Measurements from ENCODE around the gene MPO. TPM values are rescaled to one million over a fixed set of nuclear protein-coding genes. Genes with fewer than 3 reads are reported as not detected.

MPO gene
- total and polyA plus RNA-seq, 10 of the 15 experiments (the other 5 are each of a cell fraction or from before 2014, with no cell fraction given): 0.06 to 0.49 (median 0.14) TPM

DNA sequence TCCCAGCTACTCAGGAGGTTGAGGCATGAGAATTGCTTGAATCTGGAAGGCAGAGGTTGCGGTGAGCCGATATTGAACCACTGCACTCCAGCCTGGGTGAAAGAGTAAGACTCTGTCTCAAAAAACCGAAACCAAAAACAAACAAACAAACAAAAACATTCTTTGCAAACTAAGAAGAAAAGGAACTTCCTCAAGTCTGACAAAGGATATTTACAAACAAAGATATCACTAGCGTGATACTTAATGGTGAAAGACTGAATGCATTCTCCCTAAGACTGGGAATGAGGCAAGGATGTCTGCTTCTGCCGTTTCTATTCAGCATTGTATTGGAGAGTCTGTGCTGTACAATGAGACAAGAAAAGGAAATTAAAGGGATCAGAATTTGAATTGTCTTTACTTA lies 10.5 kb upstream of the MPO start:
- Histone ChIP-seq H3K9me3 (replicated peaks; ENCODE audit: control insufficient read depth, insufficient read depth, low read length) (no peaks in the 10 kb centered on the region), H3K27me3 (replicated peaks in 1 of 2; ENCODE audit: control insufficient read depth in 2 of 2, insufficient read depth in 2 of 2, low read length in 1 of 2) (no peaks in the 10 kb centered on the region), H3K4me1 (ENCODE audit: control insufficient read depth, insufficient read depth, low read length) (no peaks in the 10 kb centered on the region), H3K36me3 (ENCODE audit: control insufficient read depth in 2 of 2, insufficient read depth in 2 of 2, low read length in 1 of 2) (no peaks in the 10 kb centered on the region), H3K27ac (ENCODE audit: control insufficient read depth, insufficient read depth) (no peak overlapping the region), H4K20me1 (ENCODE audit: control insufficient read depth, insufficient read depth) (no peaks in the 10 kb centered on the region), H3K4me2 (ENCODE audit: control insufficient read depth, insufficient read depth) (no peak overlapping the region), H3K4me3 (no peak overlapping the region), H3K9ac (ENCODE audit: control insufficient read depth, insufficient read depth, low read length) (no peak overlapping the region), H2AFZ (ENCODE audit: control insufficient read depth, low read depth, low read length) (no peak overlapping the region), H3K79me2 (ENCODE audit: control insufficient read depth, insufficient read depth, low read length) (no peaks in the 10 kb centered on the region)
- no TSS peak for BruUV-seq (replicated peaks)
- in situ Hi-C loops (cut with MboI): no loop called here
- ChIA-PET POLR2A (no interaction called here), RAD21 (ENCODE audit: unreplicated experiment) (no interaction called here), SMC1A (ENCODE audit: uncharacterized antibody, unreplicated experiment) (no interaction called here), CTCF (interaction anchor here (1.5 kb wide), 1 partner anchor 16 kb away, joined by 3 read pairs; no protein-coding TSS in a partner anchor)
- intact Hi-C loops (cut with micrococcal nuclease; ENCODE audit: unreplicated experiment): no loop called here
- WGBS (ENCODE audit: insufficient coverage, insufficient replicate concordance, low lambda C conversion rate, missing lambda C conversion rate): 56% methylated on average over 5 of the region's 5 CpGs
- DNase-seq (ENCODE audit: low read depth, low spot score) (no peak), FAIRE-seq (no peak), ATAC-seq (no peak)
- TF ChIP-seq EZH2 (IDR thresholded peaks at IDR 0.05; ENCODE audit: borderline replicate concordance, control insufficient read depth, low read depth, low read length): no peak
- no peak for TF ChIP-seq NR2C1 (IDR thresholded peaks at IDR 0.05)
- no peak for TF ChIP-seq NR2C2 (IDR thresholded peaks at IDR 0.05; ENCODE audit: borderline replicate concordance, control insufficient read depth, insufficient read length, low read depth)
- TF ChIP-seq JUNB (IDR thresholded peaks at IDR 0.05): no peak
- TF ChIP-seq IRF5 (IDR thresholded peaks at IDR 0.05; ENCODE audit: borderline replicate concordance): no peak
- TF ChIP-seq RCOR1 (conservative IDR thresholded peaks at IDR 0.05; ENCODE audit: low read depth, low read length): no peak
- TF ChIP-seq, protein P1, sequence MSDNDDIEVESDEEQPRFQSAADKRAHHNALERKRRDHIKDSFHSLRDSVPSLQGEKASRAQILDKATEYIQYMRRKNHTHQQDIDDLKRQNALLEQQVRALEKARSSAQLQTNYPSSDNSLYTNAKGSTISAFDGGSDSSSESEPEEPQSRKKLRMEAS (IDR thresholded peaks at IDR 0.05; ENCODE audit: low read depth, low read length): no peak
- no peak for TF ChIP-seq SREBF2 (IDR thresholded peaks at IDR 0.05; ENCODE audit: low read length)
- TF ChIP-seq SIX5 (IDR thresholded peaks at IDR 0.05; ENCODE audit: low read depth, low read length, severe bottlenecking): no peak
- TF ChIP-seq, protein P2, sequence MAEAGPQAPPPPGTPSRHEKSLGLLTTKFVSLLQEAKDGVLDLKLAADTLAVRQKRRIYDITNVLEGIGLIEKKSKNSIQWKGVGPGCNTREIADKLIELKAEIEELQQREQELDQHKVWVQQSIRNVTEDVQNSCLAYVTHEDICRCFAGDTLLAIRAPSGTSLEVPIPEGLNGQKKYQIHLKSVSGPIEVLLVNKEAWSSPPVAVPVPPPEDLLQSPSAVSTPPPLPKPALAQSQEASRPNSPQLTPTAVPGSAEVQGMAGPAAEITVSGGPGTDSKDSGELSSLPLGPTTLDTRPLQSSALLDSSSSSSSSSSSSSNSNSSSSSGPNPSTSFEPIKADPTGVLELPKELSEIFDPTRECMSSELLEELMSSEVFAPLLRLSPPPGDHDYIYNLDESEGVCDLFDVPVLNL (IDR thresholded peaks at IDR 0.05; ENCODE audit: low read depth, low read length): no peak
- TF ChIP-seq USF1 (IDR thresholded peaks at IDR 0.05; ENCODE audit: borderline replicate concordance, extremely low read length, insufficient read depth, low read depth, low read length): no peak
- TF ChIP-seq STAT3 (IDR thresholded peaks at IDR 0.05; ENCODE audit: low read depth, low read length): no peak
- no peak for TF ChIP-seq BCL3 (IDR thresholded peaks at IDR 0.05; ENCODE audit: borderline replicate concordance, insufficient read depth, low read depth, low read length, poor library complexity, severe bottlenecking)
- no peak for TF ChIP-seq RB1 (IDR thresholded peaks at IDR 0.05; ENCODE audit: borderline replicate concordance)
- no peak for TF ChIP-seq ZNF207 (IDR thresholded peaks at IDR 0.05; ENCODE audit: borderline replicate concordance)
- no peak for TF ChIP-seq EED (IDR thresholded peaks at IDR 0.05; ENCODE audit: low read depth)
- TF ChIP-seq RBBP5 (conservative IDR thresholded peaks at IDR 0.05): no peak
- TF ChIP-seq ZSCAN29 (IDR thresholded peaks at IDR 0.05): no peak
- no peak for TF ChIP-seq BACH1 (IDR thresholded peaks at IDR 0.05; ENCODE audit: borderline replicate concordance)

All from GM12878 (cell line).